Stimulated activated CD4-positive, alpha-beta T cell treated with anti-CD3 and anti-CD28 coated beads, Interleukin-2, amount 100 ng/mL, for 48 hours (primary cell): ENCODE results near the gene OR8A1.
"Not testable (repeated sequence)": the region's sequence is repeated elsewhere in the genome, so short reads cannot be mapped to it uniquely, and the experiment has no call there.

Experiments used
- DNase-seq, 2 donors: peaks; one replicate each; pipeline ENCODE4 v3.0.0-alpha.2; 2020

Gene OR8A1

GRCh38 chr11:124597626-124598025 lies 27.8 kb downstream of the OR8A1 start:
- no peak for DNase-seq

GRCh38 chr11:124600621-124601320 lies 31.0 kb downstream of the OR8A1 start:
- no peak for DNase-seq

DNA sequence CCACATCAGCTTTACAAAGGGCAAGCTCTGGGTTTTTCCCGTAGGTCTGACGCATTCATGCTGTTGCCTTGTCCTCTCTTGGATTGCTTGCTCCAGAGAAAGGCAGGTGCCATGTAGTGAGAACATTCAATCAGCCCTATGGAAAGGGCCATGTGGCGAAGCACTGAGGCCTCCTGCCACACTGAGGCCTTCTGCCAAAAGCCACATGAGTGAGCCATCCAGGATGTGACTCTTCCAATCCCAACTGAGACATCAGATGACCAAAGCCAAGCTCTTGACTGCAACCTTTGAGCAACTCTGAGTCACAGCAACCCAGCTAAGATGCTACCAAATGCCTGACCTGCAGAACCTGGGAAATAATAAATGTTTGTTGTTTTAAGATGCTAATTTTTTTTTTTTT lies 32.4 kb downstream of the OR8A1 start:
- DNase-seq: no peak

- not testable (repeated sequence) for DNase-seq
Observed at GRCh38 chr11:124602723-124603122, 32.9 kb downstream of the OR8A1 start.

DNA sequence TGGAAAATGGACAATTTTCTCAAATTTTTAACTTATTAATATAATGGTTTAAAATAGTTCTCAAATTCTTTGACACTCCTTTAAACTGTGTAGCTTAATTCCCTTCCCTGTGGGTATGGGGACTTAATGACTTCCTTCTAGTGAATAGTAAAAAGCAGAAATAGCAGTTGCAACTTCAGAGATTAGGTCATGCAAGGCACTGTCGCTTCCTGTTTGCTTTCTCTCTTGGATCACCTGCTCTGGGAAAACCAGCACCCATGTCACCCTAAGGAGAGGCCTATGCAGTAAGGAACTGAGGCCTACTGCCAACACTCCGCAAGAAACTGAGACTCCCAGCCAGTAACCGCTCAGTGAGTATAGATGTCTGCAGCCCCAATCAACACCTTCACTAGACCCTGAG lies 35.9 kb downstream of the OR8A1 start:
- no peak for DNase-seq

DNA sequence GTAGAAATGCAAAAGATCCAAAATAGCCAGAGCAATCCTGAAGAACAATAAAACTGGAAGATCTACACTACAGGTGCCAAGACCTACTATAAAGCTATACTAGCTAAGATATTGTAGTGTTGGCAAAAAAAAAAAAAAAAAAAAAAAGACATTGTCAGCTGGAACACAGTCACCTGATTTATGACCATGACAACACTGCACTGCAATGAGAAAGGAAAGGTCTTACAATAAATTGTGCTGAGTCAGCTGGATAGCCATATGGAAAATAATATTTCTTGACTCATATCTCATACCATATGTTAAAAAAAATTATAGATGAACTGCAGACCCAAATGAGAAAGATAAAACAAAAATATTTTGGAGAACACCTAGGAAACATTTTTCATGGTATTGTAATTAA lies 38.4 kb downstream of the OR8A1 start:
- no peak for DNase-seq

DNA sequence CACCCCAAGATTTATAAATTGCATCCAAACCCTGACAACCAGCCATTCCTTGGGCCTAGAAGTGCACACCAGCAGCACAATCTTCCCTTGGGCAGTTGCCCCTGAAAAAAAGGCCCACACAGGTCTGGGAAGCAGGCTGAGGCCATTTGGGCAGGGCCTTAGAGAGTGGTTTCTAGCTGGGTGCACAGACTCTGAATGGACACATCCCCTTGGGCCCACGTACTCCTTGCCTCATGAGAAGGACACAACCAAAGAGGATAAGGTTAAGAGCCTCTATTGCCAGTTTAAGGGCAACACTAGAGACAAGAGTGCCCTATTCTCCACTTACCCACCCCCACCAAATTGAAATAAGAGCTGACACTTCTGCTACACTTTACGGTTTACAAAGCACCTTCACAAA lies 40.5 kb downstream of the OR8A1 start:
- DNase-seq: no peak

DNA sequence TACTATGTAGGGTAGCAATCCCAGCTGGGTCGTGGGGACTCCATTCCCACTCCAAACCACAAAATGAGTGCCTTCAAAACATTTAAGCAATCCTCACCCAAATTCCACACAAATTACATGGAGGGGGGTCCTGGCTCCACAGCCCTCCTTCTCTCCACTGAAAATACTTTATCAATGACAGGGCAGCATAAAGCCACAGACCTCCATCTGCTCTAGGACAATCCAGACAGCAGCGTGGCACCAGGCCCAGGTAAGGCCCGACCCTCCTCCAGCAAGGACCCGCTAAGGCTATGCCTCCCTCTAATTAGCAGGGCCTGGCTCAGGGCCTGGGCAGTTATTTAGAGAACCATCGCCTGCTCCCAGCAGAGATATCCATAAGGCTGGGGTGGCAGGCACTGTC lies 41.3 kb downstream of the OR8A1 start, which contains the start of gene PANX3:
PANX3 (plus strand) TSS at position 365 of the 400 bp plus-strand sequence. CDS start 129 bp downstream, outside the sequence.
- DNase-seq: no peak

- no peak for DNase-seq
Observed at GRCh38 chr11:124612045-124612444, 42.2 kb downstream of the OR8A1 start.

GRCh38 chr11:124612567-124613246 lies 42.9 kb downstream of the OR8A1 start:
- no peak for DNase-seq

DNA sequence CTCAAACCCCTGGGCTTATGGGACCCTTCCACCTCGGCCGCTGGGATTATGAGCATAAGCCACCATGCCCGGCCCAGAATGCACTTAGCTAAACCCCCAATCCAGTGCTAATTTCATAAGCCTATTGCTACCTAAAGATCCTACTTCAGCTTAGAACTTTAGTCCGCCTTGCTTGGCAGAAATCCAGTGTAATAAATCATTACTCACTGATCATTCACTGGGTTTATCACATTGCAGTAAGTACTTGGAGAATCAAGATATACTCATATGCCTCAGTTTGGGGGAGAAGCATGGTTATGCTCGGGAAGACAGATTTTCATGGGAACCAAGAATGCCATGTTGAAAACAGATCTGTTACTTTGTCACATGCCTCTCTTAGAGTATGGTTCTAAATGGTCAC lies 49.1 kb downstream of the OR8A1 start:
- DNase-seq: no peak
